Ovary (tissue), 3 donors: ENCODE results near the gene ADGRB2.

ENCODE experiments used
- POLR2A ChIP-seq: fragments of 450-650 bp; IDR thresholded peaks from one replicate; pipeline ENCODE4 v1.6.1; 2017; ENCODE audit warnings: antibody characterized with exemption, mild to moderate bottlenecking, moderate library complexity
- TF ChIP-seq, protein P1 (sequence below), 3 donors: fragments of 450-650 bp in 2 of 3; fragments of 200-600 bp in 1 of 3; IDR thresholded peaks; one replicate each; pipeline versions ENCODE4 v1.5.1 to v1.8.0; 2016 to 2022; ENCODE audit warnings: antibody characterized with exemption in 3 of 3, mild to moderate bottlenecking in 1 of 3
- donor health status: DM: no; HTN: no; CAD: no.

DNA sequence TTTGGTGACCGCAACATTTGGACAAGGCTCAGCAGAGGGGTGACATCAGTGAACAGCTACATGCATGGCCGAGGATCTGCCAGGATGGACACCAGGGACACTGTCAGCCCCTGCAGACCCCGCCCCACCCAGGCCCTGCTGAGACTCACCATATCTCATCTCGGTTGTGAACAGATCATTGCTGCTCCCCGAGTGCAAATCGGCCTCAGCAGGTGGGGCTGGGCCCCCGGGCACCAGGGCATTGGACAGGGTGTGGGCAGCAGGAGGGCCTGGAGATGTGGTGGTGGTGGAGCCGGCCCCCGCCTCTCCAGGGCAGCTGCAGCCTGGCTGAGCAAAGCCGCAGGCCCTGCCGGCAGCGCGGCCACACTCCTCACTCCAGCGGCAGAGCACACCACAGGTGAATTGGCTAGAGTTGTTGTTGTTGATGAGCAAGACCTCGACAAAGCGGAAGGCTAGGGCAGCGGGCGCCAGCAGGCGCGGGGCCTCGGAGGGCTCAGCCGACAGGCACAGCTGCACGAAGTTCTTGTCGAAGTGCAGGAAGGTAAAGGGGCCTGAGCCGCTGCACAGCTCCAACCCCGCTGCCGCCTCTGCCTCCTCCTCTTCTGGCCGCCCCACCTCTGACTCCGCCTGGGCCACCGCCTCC is 8.2 kb downstream of the ADGRB2 start:
- TF ChIP-seq, protein P1, sequence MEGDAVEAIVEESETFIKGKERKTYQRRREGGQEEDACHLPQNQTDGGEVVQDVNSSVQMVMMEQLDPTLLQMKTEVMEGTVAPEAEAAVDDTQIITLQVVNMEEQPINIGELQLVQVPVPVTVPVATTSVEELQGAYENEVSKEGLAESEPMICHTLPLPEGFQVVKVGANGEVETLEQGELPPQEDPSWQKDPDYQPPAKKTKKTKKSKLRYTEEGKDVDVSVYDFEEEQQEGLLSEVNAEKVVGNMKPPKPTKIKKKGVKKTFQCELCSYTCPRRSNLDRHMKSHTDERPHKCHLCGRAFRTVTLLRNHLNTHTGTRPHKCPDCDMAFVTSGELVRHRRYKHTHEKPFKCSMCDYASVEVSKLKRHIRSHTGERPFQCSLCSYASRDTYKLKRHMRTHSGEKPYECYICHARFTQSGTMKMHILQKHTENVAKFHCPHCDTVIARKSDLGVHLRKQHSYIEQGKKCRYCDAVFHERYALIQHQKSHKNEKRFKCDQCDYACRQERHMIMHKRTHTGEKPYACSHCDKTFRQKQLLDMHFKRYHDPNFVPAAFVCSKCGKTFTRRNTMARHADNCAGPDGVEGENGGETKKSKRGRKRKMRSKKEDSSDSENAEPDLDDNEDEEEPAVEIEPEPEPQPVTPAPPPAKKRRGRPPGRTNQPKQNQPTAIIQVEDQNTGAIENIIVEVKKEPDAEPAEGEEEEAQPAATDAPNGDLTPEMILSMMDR (IDR thresholded peaks at IDR 0.05) = no peak
- no peak for TF ChIP-seq POLR2A
